IMR-90 (cell line): Measurements from ENCODE around the gene CDRT15. TPM values are rescaled to one million over a fixed set of nuclear protein-coding genes. Genes with fewer than 3 reads are reported as not detected.

ENCODE experiments used
- ATAC-seq: fragments of 200-7000 bp; cut with Tn5 transposase; 2 replicates; pipeline ENCODE4 v1.9.1; 2020; ENCODE audit warnings: low read depth, mild to moderate bottlenecking, moderate library complexity
- BruUV-seq: library from RNA; stranded (reverse); fragments of 400-500 nt; replicated peaks from 2 replicates; lab custom pipeline; 2021; lab: Mats Ljungman, UMichigan
- CTCF ChIA-PET: fragments of 300-600 bp; formaldehyde crosslinking; extraction: SDS; loops from one replicate; lab custom pipeline; 2021; ENCODE audit warnings: antibody characterized with exemption; lab: Yijun Ruan, JAX
- POLR2A ChIA-PET: fragments of 300-600 bp; sonication (Branson Sonifier 250); formaldehyde crosslinking; loops from one replicate; lab custom pipeline; 2022; ENCODE audit warnings: antibody characterized with exemption; ENCODE audit not compliant: unreplicated experiment; lab: Charles Lee
- DNase-seq: peaks from one replicate; pipeline ENCODE4 v3.0.0; 2013
- H2AFZ ChIP-seq: replicated peaks from 2 replicates; pipeline ENCODE3; 2013; ENCODE audit warnings: low read length, mild to moderate bottlenecking; ENCODE audit not compliant: poor library complexity
- H2AK5ac ChIP-seq: 2 replicates; pipeline ENCODE4 v1.6.1; 2013; ENCODE audit warnings: low read depth, low read length, inconsistent platforms
- H2AK9ac ChIP-seq: replicated peaks from 2 replicates; pipeline ENCODE3; 2013; ENCODE audit warnings: mild to moderate bottlenecking, low read depth, low read length, moderate library complexity; ENCODE audit not compliant: poor library complexity
- H2BK120ac ChIP-seq: 2 replicates; pipeline ENCODE4 v1.6.1; 2013; ENCODE audit warnings: low read depth, low read length, inconsistent platforms
- H2BK15ac ChIP-seq: 3 replicates; pipeline ENCODE4 v1.6.1; 2013; ENCODE audit warnings: low read depth, low read length, inconsistent platforms
- H2BK20ac ChIP-seq: 2 replicates; pipeline ENCODE4 v1.6.1; 2013; ENCODE audit warnings: low read depth, mild to moderate bottlenecking, inconsistent platforms, low read length, moderate library complexity
- H2BK5ac ChIP-seq: 2 replicates; pipeline ENCODE4 v1.6.1; 2013; ENCODE audit warnings: mild to moderate bottlenecking, low read depth, low read length, inconsistent platforms; ENCODE audit not compliant: poor library complexity, severe bottlenecking
- H3K14ac ChIP-seq: replicated peaks from 2 replicates; pipeline ENCODE4 v1.6.1; 2013; ENCODE audit warnings: low read depth, low read length, inconsistent platforms
- H3K18ac ChIP-seq: 2 replicates; pipeline ENCODE4 v1.6.1; 2013; ENCODE audit warnings: low read depth, low read length, control low read depth
- H3K23ac ChIP-seq: 2 replicates; pipeline ENCODE4 v1.6.1; 2013; ENCODE audit warnings: low read depth, low read length, inconsistent platforms
- H3K27ac ChIP-seq: 2 replicates; pipeline ENCODE4 v1.5.1; 2013; ENCODE audit warnings: mild to moderate bottlenecking, control low read depth, low read length; ENCODE audit not compliant: insufficient read depth
- H3K27me3 ChIP-seq: 2 replicates; pipeline ENCODE4 v1.6.1; 2013; ENCODE audit warnings: low read length; ENCODE audit not compliant: control insufficient read depth, insufficient read depth
- H3K36me3 ChIP-seq: 2 replicates; pipeline ENCODE4 v1.6.1; 2013; ENCODE audit warnings: low read length, mixed read lengths; ENCODE audit not compliant: control insufficient read depth, insufficient read depth
- H3K4ac ChIP-seq: 2 replicates; pipeline ENCODE4 v1.6.1; 2013; ENCODE audit warnings: low read depth, low read length, inconsistent platforms
- H3K4me1 ChIP-seq: 2 replicates; pipeline ENCODE4 v1.6.1; 2013; ENCODE audit warnings: low read length, mixed read lengths; ENCODE audit not compliant: control insufficient read depth, insufficient read depth
- H3K4me2 ChIP-seq: 2 replicates; pipeline ENCODE4 v1.6.1; 2013; ENCODE audit warnings: low read depth, mild to moderate bottlenecking, control low read depth, low read length, moderate library complexity
- H3K4me3 ChIP-seq: 2 replicates; pipeline ENCODE4 v1.5.1; 2013; ENCODE audit warnings: low read depth, mild to moderate bottlenecking, control low read depth, low read length, moderate library complexity; ENCODE audit not compliant: insufficient read depth
- H3K56ac ChIP-seq: 2 replicates; pipeline ENCODE4 v1.6.1; 2013; ENCODE audit warnings: low read length, inconsistent platforms; ENCODE audit not compliant: insufficient read depth; ENCODE audit errors: extremely low read depth
- H3K79me1 ChIP-seq, 2 experiments: 2 replicates each; pipeline ENCODE4 v1.6.1; 2013; ENCODE audit warnings: low read length in 2 of 2, inconsistent platforms in 1 of 2, low read depth in 1 of 2
- H3K9ac ChIP-seq: 2 replicates; pipeline ENCODE4 v1.6.1; 2013; ENCODE audit warnings: low read depth, low read length, control low read depth
- H3K9me1 ChIP-seq: 2 replicates; pipeline ENCODE4 v1.6.1; 2013; ENCODE audit warnings: low read length, inconsistent platforms; ENCODE audit not compliant: insufficient read depth
- H3K9me3 ChIP-seq: 2 replicates; pipeline ENCODE4 v1.6.1; 2013; ENCODE audit warnings: low read length; ENCODE audit not compliant: control insufficient read depth, insufficient read depth
- H4K20me1 ChIP-seq: 2 replicates; pipeline ENCODE4 v1.6.1; 2013; ENCODE audit warnings: low read length, inconsistent platforms; ENCODE audit not compliant: insufficient read depth
- H4K5ac ChIP-seq: 2 replicates; pipeline ENCODE4 v1.6.1; 2013; ENCODE audit warnings: mild to moderate bottlenecking, low read depth, low read length, control low read depth
- H4K8ac ChIP-seq, 2 experiments: 2 replicates each; pipeline ENCODE4 v1.6.1; 2013; ENCODE audit warnings: low read depth in 2 of 2, low read length in 2 of 2, control low read depth in 1 of 2, inconsistent platforms in 1 of 2
- H4K91ac ChIP-seq: 2 replicates; pipeline ENCODE4 v1.6.1; 2013; ENCODE audit warnings: low read depth, low read length, inconsistent platforms; ENCODE audit not compliant: insufficient read depth
- BHLHE40 ChIP-seq: fragments of 150-350 bp; IDR thresholded peaks from 2 replicates; pipeline ENCODE4 v1.6.1; 2016; ENCODE audit warnings: mild to moderate bottlenecking, low read depth, low read length
- CEBPB ChIP-seq: IDR thresholded peaks from 2 replicates; pipeline ENCODE4 v1.6.1; 2012; ENCODE audit warnings: low read depth, low read length, improper control_type of control experiment
- CHD1 ChIP-seq: IDR thresholded peaks from 2 replicates; pipeline ENCODE4 v1.6.1; 2012; ENCODE audit warnings: low read depth, low read length, improper control_type of control experiment
- FOS ChIP-seq: fragments of 150-350 bp; IDR thresholded peaks from 2 replicates; pipeline ENCODE4 v1.6.1; 2016; ENCODE audit warnings: low read depth, low read length
- MAFK ChIP-seq: IDR thresholded peaks from 2 replicates; pipeline ENCODE4 v1.6.1; 2012; ENCODE audit warnings: low read depth, low read length, improper control_type of control experiment
- MAZ ChIP-seq: IDR thresholded peaks from 2 replicates; pipeline ENCODE4 v1.6.1; 2012; ENCODE audit warnings: low read depth, mild to moderate bottlenecking, low read length, improper control_type of control experiment, moderate library complexity, borderline replicate concordance
- MXI1 ChIP-seq: IDR thresholded peaks from 2 replicates; pipeline ENCODE4 v1.6.1; 2012; ENCODE audit warnings: low read depth, mild to moderate bottlenecking, low read length, moderate library complexity, borderline replicate concordance
- NFE2L2 ChIP-seq: fragments of 150-350 bp; IDR thresholded peaks from 2 replicates; pipeline ENCODE4 v1.6.1; 2016; ENCODE audit warnings: low read depth, mild to moderate bottlenecking, low read length
- POLR2A ChIP-seq: IDR thresholded peaks from 2 replicates; pipeline ENCODE4 v1.6.1; 2012; ENCODE audit warnings: mild to moderate bottlenecking, low read depth, low read length
- RAD21 ChIP-seq: IDR thresholded peaks from 2 replicates; pipeline ENCODE4 v1.6.1; 2012; ENCODE audit warnings: low read length, improper control_type of control experiment
- RCOR1 ChIP-seq: IDR thresholded peaks from 2 replicates; pipeline ENCODE4 v1.6.1; 2012; ENCODE audit warnings: mild to moderate bottlenecking, low read length, improper control_type of control experiment; ENCODE audit not compliant: insufficient replicate concordance
- RFX5 ChIP-seq: IDR thresholded peaks from 2 replicates; pipeline ENCODE4 v1.8.0; 2012; ENCODE audit warnings: low read depth, mild to moderate bottlenecking, low read length, moderate library complexity
- SMC3 ChIP-seq: fragments of 150-350 bp; IDR thresholded peaks from 2 replicates; pipeline ENCODE4 v1.6.1; 2016; ENCODE audit warnings: low read depth, mild to moderate bottlenecking, antibody characterized with exemption, low read length, moderate library complexity
- WGBS, 2 experiments: methylation state at CpG; one replicate each; pipeline versions ENCODE4 v1.1.5 to v1.1.7; 2013; ENCODE audit warnings: missing lambda C conversion rate in 2 of 2; ENCODE audit not compliant: insufficient read length in 1 of 2; ENCODE audit errors: extremely low coverage in 2 of 2; 5-methylcytosine and 5-hydroxymethylcytosine counted together
- dilution Hi-C: fragments of 300-500 bp; cut with HindIII; formaldehyde crosslinking; loops from one replicate; pipeline ENCODE4 v1.14.3; 2018; ENCODE audit warnings: low sequenced_read_pairs; ENCODE audit not compliant: unreplicated experiment
- in situ Hi-C: fragments of 300-500 bp; cut with MboI; formaldehyde crosslinking; loops from 3 replicates; pipeline ENCODE4 v1.14.3; 2019; ENCODE audit warnings: low sequenced_read_pairs, inconsistent platforms, mixed read lengths
- intact Hi-C: fragments of 100-400 bp; cut with micrococcal nuclease; formaldehyde crosslinking; loops from 2 replicates; pipeline ENCODE4 v1.10.0; 2022
- polyA plus RNA-seq, 3 experiments: library from polyadenylated mRNA; depleted of rRNA; stranded (reverse); fragments of >200 nt; gene quantifications; 2 replicates each; pipeline ENCODE4 v1.2.3, GENCODE V29; 2012; ENCODE audit warnings: low replicate concordance in 1 of 3
- total RNA-seq: library from RNA; depleted of rRNA; stranded (reverse); fragments of >200 nt; gene quantifications from 2 replicates; pipeline ENCODE4 v1.2.3, GENCODE V29; 2012
- TF ChIP-seq, protein P1 (sequence below): fragments of 150-350 bp; IDR thresholded peaks from 2 replicates; pipeline ENCODE4 v1.6.1; 2016; ENCODE audit warnings: low read depth, mild to moderate bottlenecking, low read length, moderate library complexity, borderline replicate concordance
- TF ChIP-seq, protein P2 (sequence below): fragments of 150-350 bp; IDR thresholded peaks from 2 replicates; pipeline ENCODE4 v1.6.1; 2017; ENCODE audit warnings: mild to moderate bottlenecking, antibody characterized with exemption, low read length, low read depth
- TF ChIP-seq, protein P3 (sequence below): conservative IDR thresholded peaks from 2 replicates; pipeline ENCODE4 v1.5.1; 2012; ENCODE audit warnings: mild to moderate bottlenecking, low read depth, low read length, improper control_type of control experiment

Gene CDRT15
- total and polyA plus RNA-seq, 2 of the 4 experiments (the other 2 are of a cell fraction) = not detected

DNA sequence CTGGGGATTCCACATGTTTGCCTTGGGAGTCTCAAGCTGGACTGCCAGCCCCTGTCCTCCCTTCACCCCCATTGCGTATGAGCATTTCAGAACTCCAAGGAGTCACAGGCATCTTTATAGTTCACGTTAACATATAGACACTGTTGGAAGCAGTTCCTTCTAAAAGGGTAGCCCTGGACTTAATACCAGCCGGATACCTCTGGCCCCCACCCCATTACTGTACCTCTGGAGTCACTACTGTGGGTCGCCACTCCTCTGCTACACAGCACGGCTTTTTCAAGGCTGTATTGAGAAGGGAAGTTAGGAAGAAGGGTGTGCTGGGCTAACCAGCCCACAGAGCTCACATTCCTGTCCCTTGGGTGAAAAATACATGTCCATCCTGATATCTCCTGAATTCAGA is 28.9 kb downstream of the CDRT15 start:
- dilution Hi-C loops = no loop called here
- POLR2A ChIA-PET = no interaction called here

More for the DNA sequence above, 28.9 kb downstream of the CDRT15 start:
- H4K20me1 ChIP-seq = no peaks in the 10 kb centered on the region
- no peak for DNase-seq
- H2BK5ac ChIP-seq = no peak overlapping the region
- H3K4me1 ChIP-seq = no peaks in the 10 kb centered on the region
- H3K4ac ChIP-seq = no peak overlapping the region
- no peak for ATAC-seq
- H4K5ac ChIP-seq = no peak overlapping the region
- no peak overlapping the region for H3K4me3 ChIP-seq
- H2AK9ac ChIP-seq = no peak overlapping the region
- no peak overlapping the region for H2BK120ac ChIP-seq
- H3K14ac ChIP-seq = no peak overlapping the region
- no peak overlapping the region for H2BK20ac ChIP-seq
- no peak overlapping the region for H2AFZ ChIP-seq
- no peak overlapping the region for H3K23ac ChIP-seq
- no CpG with 5 or more reads among the region's 5 CpGs for WGBS, 2 experiments
- H3K9ac ChIP-seq = no peak overlapping the region
- no peak overlapping the region for H2AK5ac ChIP-seq
- H3K79me1 ChIP-seq = no peaks in the 10 kb centered on the region; a peak in 1 of 4 replicates
- H3K56ac ChIP-seq = no peak overlapping the region
- TF ChIP-seq CHD1 (no peak), RAD21 (no peak), BHLHE40 (no peak), FOS (no peak), RCOR1 (no peak), MAZ (no peak), MAFK (no peak), CEBPB (no peak), NFE2L2 (no peak), MXI1 (no peak), RFX5 (no peak), SMC3 (no peak), POLR2A (no peak)
- TF ChIP-seq, protein P1, sequence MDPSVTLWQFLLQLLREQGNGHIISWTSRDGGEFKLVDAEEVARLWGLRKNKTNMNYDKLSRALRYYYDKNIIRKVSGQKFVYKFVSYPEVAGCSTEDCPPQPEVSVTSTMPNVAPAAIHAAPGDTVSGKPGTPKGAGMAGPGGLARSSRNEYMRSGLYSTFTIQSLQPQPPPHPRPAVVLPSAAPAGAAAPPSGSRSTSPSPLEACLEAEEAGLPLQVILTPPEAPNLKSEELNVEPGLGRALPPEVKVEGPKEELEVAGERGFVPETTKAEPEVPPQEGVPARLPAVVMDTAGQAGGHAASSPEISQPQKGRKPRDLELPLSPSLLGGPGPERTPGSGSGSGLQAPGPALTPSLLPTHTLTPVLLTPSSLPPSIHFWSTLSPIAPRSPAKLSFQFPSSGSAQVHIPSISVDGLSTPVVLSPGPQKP = no peak
- TF ChIP-seq, protein P2, sequence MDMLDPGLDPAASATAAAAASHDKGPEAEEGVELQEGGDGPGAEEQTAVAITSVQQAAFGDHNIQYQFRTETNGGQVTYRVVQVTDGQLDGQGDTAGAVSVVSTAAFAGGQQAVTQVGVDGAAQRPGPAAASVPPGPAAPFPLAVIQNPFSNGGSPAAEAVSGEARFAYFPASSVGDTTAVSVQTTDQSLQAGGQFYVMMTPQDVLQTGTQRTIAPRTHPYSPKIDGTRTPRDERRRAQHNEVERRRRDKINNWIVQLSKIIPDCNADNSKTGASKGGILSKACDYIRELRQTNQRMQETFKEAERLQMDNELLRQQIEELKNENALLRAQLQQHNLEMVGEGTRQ = no peak
- TF ChIP-seq, protein P3, sequence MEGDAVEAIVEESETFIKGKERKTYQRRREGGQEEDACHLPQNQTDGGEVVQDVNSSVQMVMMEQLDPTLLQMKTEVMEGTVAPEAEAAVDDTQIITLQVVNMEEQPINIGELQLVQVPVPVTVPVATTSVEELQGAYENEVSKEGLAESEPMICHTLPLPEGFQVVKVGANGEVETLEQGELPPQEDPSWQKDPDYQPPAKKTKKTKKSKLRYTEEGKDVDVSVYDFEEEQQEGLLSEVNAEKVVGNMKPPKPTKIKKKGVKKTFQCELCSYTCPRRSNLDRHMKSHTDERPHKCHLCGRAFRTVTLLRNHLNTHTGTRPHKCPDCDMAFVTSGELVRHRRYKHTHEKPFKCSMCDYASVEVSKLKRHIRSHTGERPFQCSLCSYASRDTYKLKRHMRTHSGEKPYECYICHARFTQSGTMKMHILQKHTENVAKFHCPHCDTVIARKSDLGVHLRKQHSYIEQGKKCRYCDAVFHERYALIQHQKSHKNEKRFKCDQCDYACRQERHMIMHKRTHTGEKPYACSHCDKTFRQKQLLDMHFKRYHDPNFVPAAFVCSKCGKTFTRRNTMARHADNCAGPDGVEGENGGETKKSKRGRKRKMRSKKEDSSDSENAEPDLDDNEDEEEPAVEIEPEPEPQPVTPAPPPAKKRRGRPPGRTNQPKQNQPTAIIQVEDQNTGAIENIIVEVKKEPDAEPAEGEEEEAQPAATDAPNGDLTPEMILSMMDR = no peak
- H3K27me3 ChIP-seq = no peaks in the 10 kb centered on the region
- H2BK15ac ChIP-seq = no peak overlapping the region
- in situ Hi-C loops = no loop called here
- CTCF ChIA-PET = no interaction called here
- BruUV-seq = TSS peak; percentile 37
- no peak overlapping the region for H3K18ac ChIP-seq
- intact Hi-C loops = no loop called here
- no peak overlapping the region for H3K27ac ChIP-seq
- peaks cover 8% of the 10 kb centered on the region; the same call in 1 of the 2 replicates for H3K9me1 ChIP-seq
- H4K8ac ChIP-seq = no peak overlapping the region
- H4K91ac ChIP-seq = no peak overlapping the region
- H3K9me3 ChIP-seq = peaks cover 4% of the 10 kb centered on the region; the same call in 1 of the 2 replicates
- peaks cover 8% of the 10 kb centered on the region for H3K36me3 ChIP-seq
- H3K4me2 ChIP-seq = no peak overlapping the region
